Measurements from ENCODE around the gene ZNF513.

ZNF513 gene

GRCh38 chr2:27379383-27379835 is 1.1 kb downstream of the ZNF513 start:
- Histone ChIP-seq H2AFZ (ENCODE audit: low read length) (no peak overlapping the region), H3F3A (ENCODE audit: insufficient read depth, low read length) (0 out of 2 replicates have a peak, but pooled peaks cover 2% of the 10 kb centered on the region), H3K4me3 (ENCODE audit: low read depth, low read length, poor library complexity, severe bottlenecking) (peak overlapping the region; percentile 86), H3K27me3 (ENCODE audit: insufficient read depth, low read length) (no peaks in the 10 kb centered on the region), H3K79me2 (ENCODE audit: insufficient read depth, low read length) (no peaks in the 10 kb centered on the region), H3K9me2 (ENCODE audit: low read depth, low read length) (no peaks in the 10 kb centered on the region), H3K4me1 (ENCODE audit: insufficient read depth, low read length, severe bottlenecking) (peaks cover 25% of the 10 kb centered on the region), H3K27ac (ENCODE audit: low read depth, low read length, poor library complexity, severe bottlenecking) (peak overlapping the region; percentile 86), H3K4me2 (ENCODE audit: low read length) (peak overlapping the region; percentile 97), H3K9me3 (ENCODE audit: low read length) (no peaks in the 10 kb centered on the region), H4K20me1 (ENCODE audit: insufficient read depth, low read length) (no peaks in the 10 kb centered on the region), H3K36me3 (ENCODE audit: insufficient read depth, low read length) (peaks cover 90% of the 10 kb centered on the region), H3K9ac (ENCODE audit: low read length) (peak overlapping the region; percentile 96)
- TF ChIP-seq, protein P1, sequence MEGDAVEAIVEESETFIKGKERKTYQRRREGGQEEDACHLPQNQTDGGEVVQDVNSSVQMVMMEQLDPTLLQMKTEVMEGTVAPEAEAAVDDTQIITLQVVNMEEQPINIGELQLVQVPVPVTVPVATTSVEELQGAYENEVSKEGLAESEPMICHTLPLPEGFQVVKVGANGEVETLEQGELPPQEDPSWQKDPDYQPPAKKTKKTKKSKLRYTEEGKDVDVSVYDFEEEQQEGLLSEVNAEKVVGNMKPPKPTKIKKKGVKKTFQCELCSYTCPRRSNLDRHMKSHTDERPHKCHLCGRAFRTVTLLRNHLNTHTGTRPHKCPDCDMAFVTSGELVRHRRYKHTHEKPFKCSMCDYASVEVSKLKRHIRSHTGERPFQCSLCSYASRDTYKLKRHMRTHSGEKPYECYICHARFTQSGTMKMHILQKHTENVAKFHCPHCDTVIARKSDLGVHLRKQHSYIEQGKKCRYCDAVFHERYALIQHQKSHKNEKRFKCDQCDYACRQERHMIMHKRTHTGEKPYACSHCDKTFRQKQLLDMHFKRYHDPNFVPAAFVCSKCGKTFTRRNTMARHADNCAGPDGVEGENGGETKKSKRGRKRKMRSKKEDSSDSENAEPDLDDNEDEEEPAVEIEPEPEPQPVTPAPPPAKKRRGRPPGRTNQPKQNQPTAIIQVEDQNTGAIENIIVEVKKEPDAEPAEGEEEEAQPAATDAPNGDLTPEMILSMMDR (IDR thresholded peaks at IDR 0.05; ENCODE audit: low read length), result no peak
- no peak for TF ChIP-seq EZH2 (IDR thresholded peaks at IDR 0.05; ENCODE audit: borderline replicate concordance, low read length)

DNA sequence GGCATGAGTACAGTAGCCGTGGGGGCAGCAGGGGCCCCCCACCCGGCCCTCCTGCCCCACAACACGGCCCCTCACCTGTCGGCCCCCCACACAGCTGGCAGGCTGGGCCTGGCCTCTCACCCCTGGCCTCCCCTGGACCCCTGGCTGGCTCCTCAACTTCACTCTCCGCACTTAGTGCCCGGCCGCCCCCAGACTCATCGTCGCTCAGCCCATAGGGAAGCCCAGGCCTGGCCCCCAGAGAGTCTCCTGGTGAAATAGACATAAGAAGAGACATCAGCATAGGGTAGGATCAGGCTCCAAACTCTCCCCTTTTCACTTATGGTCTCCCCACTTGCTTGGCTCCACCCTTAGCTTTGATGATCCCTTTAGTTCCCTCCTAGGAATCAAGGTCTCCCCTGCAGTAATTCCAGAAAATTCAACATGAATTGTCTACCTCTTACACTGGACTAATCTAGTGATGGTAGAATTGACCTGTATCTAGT is 1.7 kb downstream of the ZNF513 start:
- Histone ChIP-seq H3K79me2 (ENCODE audit: insufficient read depth, low read length) (no peaks in the 10 kb centered on the region), H3K4me2 (ENCODE audit: low read length) (peak overlapping the region; percentile 97), H4K20me1 (ENCODE audit: insufficient read depth, low read length) (no peaks in the 10 kb centered on the region), H3K4me1 (ENCODE audit: insufficient read depth, low read length, severe bottlenecking) (peaks cover 25% of the 10 kb centered on the region), H3K27ac (ENCODE audit: low read depth, low read length, poor library complexity, severe bottlenecking) (peak overlapping the region; percentile 86), H3K9ac (ENCODE audit: low read length) (peak overlapping the region; percentile 96; the same call in 1 of the 2 replicates), H3K9me2 (ENCODE audit: low read depth, low read length) (no peaks in the 10 kb centered on the region), H3F3A (ENCODE audit: insufficient read depth, low read length) (0 out of 2 replicates have a peak, but pooled peaks cover 2% of the 10 kb centered on the region), H2AFZ (ENCODE audit: low read length) (no peak overlapping the region), H3K9me3 (ENCODE audit: low read length) (no peaks in the 10 kb centered on the region), H3K36me3 (ENCODE audit: insufficient read depth, low read length) (peaks cover 90% of the 10 kb centered on the region), H3K4me3 (ENCODE audit: low read depth, low read length, poor library complexity, severe bottlenecking) (peak overlapping the region; percentile 86), H3K27me3 (ENCODE audit: insufficient read depth, low read length) (no peaks in the 10 kb centered on the region)
- TF ChIP-seq, protein P1 (IDR thresholded peaks at IDR 0.05; ENCODE audit: low read length), result no peak
- no peak for TF ChIP-seq EZH2 (IDR thresholded peaks at IDR 0.05; ENCODE audit: borderline replicate concordance, low read length)

DNA sequence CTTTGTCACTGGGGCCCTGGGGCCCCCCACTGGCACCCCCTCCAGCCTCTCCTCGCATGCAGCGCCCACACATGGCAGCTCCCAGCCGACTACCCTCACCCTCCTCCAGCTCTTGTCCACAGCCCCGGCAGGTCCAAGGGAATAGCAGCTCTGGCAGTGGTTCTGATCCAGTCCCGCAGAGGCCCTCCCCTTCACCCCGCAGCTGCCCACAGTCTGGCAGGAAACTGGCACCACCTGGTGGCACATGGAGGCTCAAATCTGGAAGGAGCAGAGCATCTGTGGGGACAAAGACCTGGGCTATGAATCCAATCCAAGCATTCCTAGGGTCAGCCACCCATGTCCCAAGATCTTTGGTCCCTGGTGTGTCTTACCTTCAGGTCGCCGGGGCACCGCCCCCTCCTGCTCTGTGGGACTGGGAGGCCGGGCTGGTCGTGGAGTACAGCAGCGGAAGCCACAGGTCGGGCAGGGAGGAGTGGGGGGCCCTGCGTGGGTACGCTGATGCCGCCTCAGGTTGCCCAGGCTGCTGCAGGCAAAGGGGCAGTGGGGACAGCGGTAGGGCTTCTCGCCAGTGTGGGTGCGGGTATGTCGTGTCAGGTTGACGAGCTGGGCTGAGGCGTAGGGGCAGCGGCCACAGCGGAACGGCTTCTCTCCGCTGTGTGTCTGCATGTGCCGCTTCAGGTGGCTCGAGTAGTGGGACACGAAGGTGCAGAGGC is 2.3 kb downstream of the ZNF513 start:
- no peak overlapping the region for H2AFZ ChIP-seq (ENCODE audit: low read length)
- no peaks in the 10 kb centered on the region for H3K79me2 ChIP-seq (ENCODE audit: insufficient read depth, low read length)
- peaks cover 90% of the 10 kb centered on the region for H3K36me3 ChIP-seq (ENCODE audit: insufficient read depth, low read length)
- H3K4me2 ChIP-seq (ENCODE audit: low read length), result no peak overlapping the region
- H3K9me3 ChIP-seq (ENCODE audit: low read length), result no peaks in the 10 kb centered on the region
- no peaks in the 10 kb centered on the region for H3F3A ChIP-seq (ENCODE audit: insufficient read depth, low read length)
- no peaks in the 10 kb centered on the region for H3K27me3 ChIP-seq (ENCODE audit: insufficient read depth, low read length)
- TF ChIP-seq, protein P1 (IDR thresholded peaks at IDR 0.05; ENCODE audit: low read length), result peak; percentile 52
- TF ChIP-seq EZH2 (IDR thresholded peaks at IDR 0.05; ENCODE audit: borderline replicate concordance, low read length), result no peak
- H3K9me2 ChIP-seq (ENCODE audit: low read depth, low read length), result no peaks in the 10 kb centered on the region
- no peak overlapping the region for H3K27ac ChIP-seq (ENCODE audit: low read depth, low read length, poor library complexity, severe bottlenecking)
- H3K4me3 ChIP-seq (ENCODE audit: low read depth, low read length, poor library complexity, severe bottlenecking), result no peak overlapping the region
- H4K20me1 ChIP-seq (ENCODE audit: insufficient read depth, low read length), result no peaks in the 10 kb centered on the region
- H3K9ac ChIP-seq (ENCODE audit: low read length), result no peak overlapping the region
- peaks cover 25% of the 10 kb centered on the region for H3K4me1 ChIP-seq (ENCODE audit: insufficient read depth, low read length, severe bottlenecking)

All from OCI-LY1 (cell line).